GM18868 (cell line): ENCODE results near the gene METAP1.
A peak's percentile ranks its signal among the peaks of the same experiment; 100 is the strongest.
"Not testable (repeated sequence)": the region's sequence is repeated elsewhere in the genome, so short reads cannot be mapped to it uniquely, and the experiment has no call there.

ENCODE experiments used
- ATAC-seq: cut with Tn5 transposase; IDR thresholded peaks from one replicate; pipeline ENCODE4 v1.9.1; 2021; ENCODE audit warnings: mild to moderate bottlenecking, moderate library complexity; ENCODE audit not compliant: unreplicated experiment

METAP1 gene

GRCh38 chr4:99090481-99091215, 95.1 kb downstream of the METAP1 start:
- ATAC-seq: no peak

- peak; percentile 17 for ATAC-seq
Observed at GRCh38 chr4:99091216-99091575, 95.7 kb downstream of the METAP1 start.

GRCh38 chr4:99091841-99092240, 96.3 kb downstream of the METAP1 start:
- ATAC-seq: not testable (repeated sequence)

GRCh38 chr4:99099311-99099710, 103.8 kb downstream of the METAP1 start:
- ATAC-seq: no peak

- not testable (repeated sequence) for ATAC-seq
Observed at GRCh38 chr4:99099814-99100213, 104.3 kb downstream of the METAP1 start.

- no peak for ATAC-seq
Observed at GRCh38 chr4:99100876-99101275, 105.4 kb downstream of the METAP1 start.

- ATAC-seq: no peak
Observed at GRCh38 chr4:99102634-99103033, 107.1 kb downstream of the METAP1 start.

GRCh38 chr4:99103166-99103565, 107.6 kb downstream of the METAP1 start:
- ATAC-seq: no peak

- no peak for ATAC-seq
Observed at GRCh38 chr4:99104153-99104552, 108.6 kb downstream of the METAP1 start.

- ATAC-seq: not testable (repeated sequence)
Observed at GRCh38 chr4:99109286-99109685, 113.8 kb downstream of the METAP1 start.
